ENCODE measurements around the gene ITSN2. TPM values are rescaled to one million over a fixed set of nuclear protein-coding genes. Genes with fewer than 3 reads are reported as not detected.
"Not testable (repeated sequence)": the region's sequence is repeated elsewhere in the genome, so short reads cannot be mapped to it uniquely, and the experiment has no call there.

ITSN2 gene
- 10.3 and 14.4 TPM in 2 replicates for total RNA-seq (2014; rRNA removed; shearing (Covaris generic))

DNA sequence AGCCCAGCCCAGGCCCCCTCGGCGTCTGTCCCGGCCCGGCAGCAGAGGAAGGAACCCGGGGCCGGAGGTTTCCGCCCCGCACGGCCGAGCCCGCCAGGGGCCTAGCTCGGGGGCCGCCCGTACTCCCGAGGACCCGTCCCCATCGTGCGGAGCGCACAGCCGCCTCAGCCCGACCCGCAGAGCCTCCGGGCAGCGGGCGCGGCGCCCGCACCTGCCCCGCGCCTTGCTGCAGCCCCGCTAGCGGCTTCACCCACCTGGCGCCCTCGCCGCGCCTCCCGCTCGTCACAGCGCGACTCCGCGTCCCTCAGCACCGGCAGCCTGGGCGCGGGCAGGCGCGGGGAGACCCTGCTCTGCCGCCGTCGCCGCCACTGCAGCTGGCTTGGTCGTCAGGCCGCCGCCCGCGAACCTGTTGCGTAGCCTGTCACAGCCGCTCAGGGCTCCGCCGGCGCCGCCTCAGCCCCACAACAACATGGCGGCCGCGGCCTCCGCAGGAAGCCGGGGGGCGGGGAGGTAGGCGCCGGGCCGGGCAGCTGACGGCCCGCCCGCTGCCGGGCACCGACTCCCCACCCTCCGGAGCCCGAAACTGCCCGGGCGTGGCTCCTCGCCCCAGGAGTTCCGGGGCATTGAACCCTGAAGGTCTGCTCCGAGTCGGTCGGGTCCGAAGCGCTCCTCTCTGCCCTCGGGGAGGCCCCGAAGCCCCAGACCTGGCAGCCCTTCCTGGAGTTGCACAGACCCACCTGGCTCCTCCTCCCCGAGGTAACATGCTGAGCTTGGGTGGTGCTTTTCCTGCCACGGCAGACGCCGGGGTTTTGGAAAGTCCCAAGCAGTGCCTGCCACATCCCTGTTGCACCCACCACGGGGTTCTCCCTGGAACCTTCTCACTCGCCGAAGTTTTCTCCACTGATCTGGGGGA lies at the start of gene ITSN2:
Gene ITSN2, minus strand, starts transcription at position 487 of the 913 bp plus-strand sequence. CDS start 32,454 bp downstream, outside the sequence.
- peak; percentile 90 for DNase-seq
- H3K36me3 ChIP-seq (replicated peaks; ENCODE audit: control insufficient read depth, insufficient read depth, low read length) = no peaks in the 10 kb centered on the region
- H3K27me3 ChIP-seq (ENCODE audit: control insufficient read depth, insufficient read depth, low read length) = peaks cover 8% of the 10 kb centered on the region; the same call in 1 of the 2 replicates
- peak within 1 kb of the TSS; percentile 74 for H3K4me3 ChIP-seq (ENCODE audit: insufficient read depth, low read depth, low read length)

DNA sequence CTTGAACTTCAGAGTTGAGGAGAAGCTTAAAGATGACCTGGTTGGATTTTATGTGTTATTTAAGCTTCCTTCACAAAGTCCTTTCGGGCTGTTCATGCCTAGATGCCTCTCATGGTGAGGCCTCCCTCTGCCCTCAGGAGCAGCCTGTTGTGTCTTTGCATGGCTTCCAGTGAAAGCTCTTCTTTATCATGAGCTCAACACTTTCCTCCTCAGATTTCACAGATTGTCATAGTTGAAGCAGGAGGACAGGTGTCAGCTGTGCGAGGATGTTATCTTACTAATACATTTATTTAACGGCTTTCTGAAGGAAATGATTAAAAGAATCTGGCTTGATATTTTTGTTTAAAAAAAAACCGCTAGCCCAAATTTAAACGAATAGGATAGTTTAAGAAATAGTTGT lies 48.8 kb upstream of the ITSN2 start:
- Histone ChIP-seq H3K4me3 (ENCODE audit: insufficient read depth, low read depth, low read length) (no peak overlapping the region), H3K27me3 (ENCODE audit: control insufficient read depth, insufficient read depth, low read length) (no peaks in the 10 kb centered on the region), H3K36me3 (replicated peaks; ENCODE audit: control insufficient read depth, insufficient read depth, low read length) (no peaks in the 10 kb centered on the region)
- no peak for DNase-seq

DNA sequence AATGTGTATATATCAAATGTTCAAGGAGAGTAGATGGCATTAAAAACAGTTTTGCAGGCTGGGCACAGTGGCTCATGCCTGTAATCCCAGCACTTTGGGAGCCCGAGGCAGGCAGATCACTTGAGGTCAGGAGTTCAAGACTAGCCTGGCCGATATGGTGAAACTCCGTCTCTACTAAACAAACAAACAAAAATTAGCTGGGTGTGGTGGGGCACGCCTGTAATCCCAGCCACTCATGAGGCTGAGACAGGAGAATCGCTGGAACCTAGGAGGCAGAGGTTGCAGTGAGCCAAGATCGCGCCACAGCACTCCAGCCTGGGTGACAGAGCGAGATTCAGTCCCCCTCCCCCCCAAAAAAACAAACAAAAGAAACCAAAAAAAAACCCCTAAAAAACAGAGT lies 48.4 kb upstream of the ITSN2 start:
- H3K36me3 ChIP-seq (replicated peaks; ENCODE audit: control insufficient read depth, insufficient read depth, low read length); H3K27me3 ChIP-seq (ENCODE audit: control insufficient read depth, insufficient read depth, low read length); H3K4me3 ChIP-seq (ENCODE audit: insufficient read depth, low read depth, low read length); DNase-seq: not testable (repeated sequence)

DNA sequence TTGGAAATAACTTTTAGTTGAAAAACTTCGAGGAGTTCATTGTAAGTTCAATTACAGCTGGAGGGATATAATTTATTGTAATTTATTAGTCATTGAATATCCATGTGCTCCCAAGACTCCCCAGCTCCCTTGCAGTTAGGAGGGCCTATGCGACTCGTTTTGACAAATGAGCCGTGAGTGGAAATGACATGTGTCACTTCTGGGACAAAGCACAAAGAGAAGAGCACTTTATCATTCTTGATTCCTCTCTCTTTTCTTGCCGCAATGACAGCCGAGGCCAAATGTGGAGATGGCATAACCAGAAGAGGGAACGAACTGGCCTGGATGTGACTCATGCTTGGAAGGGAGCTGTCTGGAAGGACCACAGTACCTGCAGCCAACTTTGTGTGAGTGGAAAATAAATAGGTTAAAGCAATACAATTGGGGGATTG lies 44.2 kb upstream of the ITSN2 start:
- Histone ChIP-seq H3K27me3 (ENCODE audit: control insufficient read depth, insufficient read depth, low read length) (no peaks in the 10 kb centered on the region), H3K36me3 (replicated peaks; ENCODE audit: control insufficient read depth, insufficient read depth, low read length) (no peaks in the 10 kb centered on the region), H3K4me3 (ENCODE audit: insufficient read depth, low read depth, low read length) (no peak overlapping the region)
- no peak for DNase-seq

DNA sequence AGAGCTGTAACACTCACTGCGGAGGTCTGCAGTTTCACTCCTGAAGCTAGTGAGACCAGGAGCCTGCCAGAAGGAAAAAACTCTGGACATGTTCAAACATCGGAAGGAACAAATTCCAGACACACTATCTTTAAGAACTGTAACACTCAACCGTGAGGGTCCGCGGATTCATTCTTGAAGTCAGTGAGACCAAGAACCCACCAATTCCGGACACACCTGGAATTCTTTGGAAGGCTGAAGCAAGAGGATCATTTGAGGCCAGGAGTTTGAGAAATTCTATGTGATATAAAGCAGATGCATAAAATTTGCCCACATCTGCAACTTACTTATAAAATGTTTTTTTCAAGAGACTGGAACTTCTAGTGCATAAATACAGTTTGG lies 43.5 kb upstream of the ITSN2 start:
- no peak overlapping the region for H3K4me3 ChIP-seq (ENCODE audit: insufficient read depth, low read depth, low read length)
- no peaks in the 10 kb centered on the region for H3K36me3 ChIP-seq (replicated peaks; ENCODE audit: control insufficient read depth, insufficient read depth, low read length)
- H3K27me3 ChIP-seq (ENCODE audit: control insufficient read depth, insufficient read depth, low read length) = no peaks in the 10 kb centered on the region
- no peak for DNase-seq

- Histone ChIP-seq H3K4me3 (ENCODE audit: insufficient read depth, low read depth, low read length) (no peak overlapping the region), H3K27me3 (ENCODE audit: control insufficient read depth, insufficient read depth, low read length) (no peaks in the 10 kb centered on the region), H3K36me3 (replicated peaks; ENCODE audit: control insufficient read depth, insufficient read depth, low read length) (no peaks in the 10 kb centered on the region)
- no peak for DNase-seq
Measured at GRCh38 chr2:24403168-24403831, 43.0 kb upstream of the ITSN2 start.

DNA sequence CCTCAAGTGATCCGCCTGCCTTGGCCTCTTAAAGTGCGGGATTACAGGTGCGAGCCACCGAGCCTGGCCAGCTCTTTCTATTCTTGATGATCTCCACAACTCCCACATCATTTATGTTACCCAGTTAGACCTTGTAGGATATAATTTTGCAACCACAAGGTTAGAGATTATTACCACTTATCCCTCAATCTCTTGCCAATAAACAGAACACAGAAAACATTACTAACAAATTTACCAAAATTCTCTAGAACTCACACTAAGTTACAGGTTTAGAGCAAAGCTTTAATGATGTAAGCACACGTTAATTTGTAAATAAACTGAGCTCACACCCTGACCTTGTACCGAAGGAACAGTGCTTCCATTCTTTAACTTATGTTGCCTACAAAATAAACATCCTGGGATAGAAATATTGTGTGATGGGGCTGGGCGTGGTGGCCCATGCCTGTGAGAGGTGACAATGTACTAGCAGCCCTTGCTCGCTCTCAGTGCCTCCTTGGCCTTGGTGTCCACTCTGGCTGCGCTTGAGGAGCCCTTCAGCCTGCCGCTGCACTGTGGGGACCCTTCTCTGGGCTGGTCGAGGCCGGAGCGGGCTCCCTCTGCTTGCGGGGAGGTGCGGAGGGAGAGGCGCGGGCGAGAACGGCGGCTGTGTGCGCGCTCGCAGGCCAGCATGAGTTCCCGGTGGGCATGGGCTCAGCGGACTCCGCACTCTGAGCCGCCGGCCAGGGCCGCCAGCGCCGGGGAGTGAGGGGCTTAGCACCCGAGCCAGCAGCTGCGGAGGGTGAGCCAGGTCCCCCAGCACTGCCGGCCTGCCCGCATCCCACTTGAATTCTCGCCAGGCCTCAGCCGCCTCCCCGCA lies 42.1 kb upstream of the ITSN2 start:
- DNase-seq = no peak
- no peaks in the 10 kb centered on the region for H3K27me3 ChIP-seq (ENCODE audit: control insufficient read depth, insufficient read depth, low read length)
- H3K4me3 ChIP-seq (ENCODE audit: insufficient read depth, low read depth, low read length) = no peak overlapping the region
- no peaks in the 10 kb centered on the region for H3K36me3 ChIP-seq (replicated peaks; ENCODE audit: control insufficient read depth, insufficient read depth, low read length)

DNA sequence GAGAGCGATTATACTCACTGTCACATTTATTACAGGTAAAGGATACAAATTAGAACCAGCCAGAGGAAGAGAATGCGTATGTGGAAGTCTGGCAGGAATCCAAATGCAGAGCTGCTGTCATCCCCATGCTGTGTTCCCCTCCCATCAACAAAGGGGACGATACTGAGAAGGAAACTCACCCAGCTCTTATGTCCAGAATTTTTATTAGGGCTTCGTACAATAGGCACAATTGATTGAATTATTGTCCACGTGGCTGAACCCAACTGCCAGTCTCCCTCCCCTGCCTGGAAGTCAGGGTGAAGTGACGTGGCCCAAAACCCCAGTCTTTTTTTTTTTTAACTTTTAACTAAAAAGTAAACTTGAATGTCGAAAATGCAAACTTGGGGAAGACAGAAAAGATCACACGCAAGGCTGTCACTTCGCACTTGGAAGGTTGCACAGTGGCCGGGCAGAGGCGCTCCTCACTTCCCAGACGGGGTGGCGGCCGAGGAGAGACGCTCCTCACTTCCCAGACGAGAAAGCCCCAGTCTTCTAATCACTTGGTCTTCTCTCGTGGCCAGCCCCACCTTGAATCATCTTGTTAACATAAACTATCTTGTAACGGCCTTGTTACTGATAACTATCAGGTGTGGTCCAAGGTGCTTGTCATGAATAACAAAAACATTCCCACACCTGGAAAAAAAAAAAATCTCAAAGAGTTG lies 40.0 kb upstream of the ITSN2 start:
- no peaks in the 10 kb centered on the region for H3K27me3 ChIP-seq (ENCODE audit: control insufficient read depth, insufficient read depth, low read length)
- H3K4me3 ChIP-seq (ENCODE audit: insufficient read depth, low read depth, low read length) = no peak overlapping the region
- DNase-seq = no peak
- H3K36me3 ChIP-seq (replicated peaks; ENCODE audit: control insufficient read depth, insufficient read depth, low read length) = no peaks in the 10 kb centered on the region

GRCh38 chr2:24399434-24400206 lies 39.3 kb upstream of the ITSN2 start:
- no peaks in the 10 kb centered on the region for H3K27me3 ChIP-seq (ENCODE audit: control insufficient read depth, insufficient read depth, low read length)
- no peak overlapping the region for H3K4me3 ChIP-seq (ENCODE audit: insufficient read depth, low read depth, low read length)
- no peak for DNase-seq
- no peaks in the 10 kb centered on the region for H3K36me3 ChIP-seq (replicated peaks; ENCODE audit: control insufficient read depth, insufficient read depth, low read length)

GRCh38 chr2:24394998-24395397 lies 34.7 kb upstream of the ITSN2 start:
- Histone ChIP-seq H3K27me3 (ENCODE audit: control insufficient read depth, insufficient read depth, low read length) (no peaks in the 10 kb centered on the region), H3K36me3 (replicated peaks; ENCODE audit: control insufficient read depth, insufficient read depth, low read length) (no peaks in the 10 kb centered on the region)
- no peak for DNase-seq

DNA sequence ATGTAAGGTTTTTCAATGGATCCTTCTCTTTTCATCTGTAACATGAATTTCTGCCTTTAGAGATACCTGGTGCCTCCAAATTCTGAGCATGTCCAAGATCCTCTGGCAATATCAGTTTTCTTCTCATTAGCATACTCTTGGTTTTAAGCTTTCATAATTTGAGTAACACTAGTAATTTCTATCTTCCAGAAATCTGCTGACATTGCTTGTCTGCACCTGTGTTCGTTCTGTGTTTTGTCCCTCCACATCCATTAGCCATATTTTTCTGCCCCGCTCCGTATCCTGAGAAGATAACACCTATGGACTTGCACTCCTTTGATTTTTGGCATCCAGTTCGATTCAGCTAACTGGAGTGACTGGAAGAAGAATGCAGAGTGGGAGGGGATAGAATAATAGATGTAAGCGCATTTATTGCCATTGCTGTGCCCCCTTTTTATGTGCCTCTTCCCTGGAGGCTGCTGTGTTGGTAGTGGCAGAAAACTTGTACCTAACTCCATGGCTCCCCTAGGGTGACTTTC lies 32.3 kb upstream of the ITSN2 start:
- DNase-seq = no peak
- Histone ChIP-seq H3K36me3 (replicated peaks; ENCODE audit: control insufficient read depth, insufficient read depth, low read length) (no peaks in the 10 kb centered on the region), H3K4me3 (ENCODE audit: insufficient read depth, low read depth, low read length) (no peak overlapping the region), H3K27me3 (ENCODE audit: control insufficient read depth, insufficient read depth, low read length) (no peaks in the 10 kb centered on the region)

More at GRCh38 chr2:24394998-24395397, 34.7 kb upstream of the ITSN2 start:
- no peak overlapping the region for H3K4me3 ChIP-seq (ENCODE audit: insufficient read depth, low read depth, low read length)

GRCh38 chr2:24385366-24385765 lies 25.0 kb upstream of the ITSN2 start:
- Histone ChIP-seq H3K27me3 (ENCODE audit: control insufficient read depth, insufficient read depth, low read length) (no peaks in the 10 kb centered on the region), H3K36me3 (replicated peaks; ENCODE audit: control insufficient read depth, insufficient read depth, low read length) (no peaks in the 10 kb centered on the region), H3K4me3 (ENCODE audit: insufficient read depth, low read depth, low read length) (no peak overlapping the region)
- DNase-seq = no peak

DNA sequence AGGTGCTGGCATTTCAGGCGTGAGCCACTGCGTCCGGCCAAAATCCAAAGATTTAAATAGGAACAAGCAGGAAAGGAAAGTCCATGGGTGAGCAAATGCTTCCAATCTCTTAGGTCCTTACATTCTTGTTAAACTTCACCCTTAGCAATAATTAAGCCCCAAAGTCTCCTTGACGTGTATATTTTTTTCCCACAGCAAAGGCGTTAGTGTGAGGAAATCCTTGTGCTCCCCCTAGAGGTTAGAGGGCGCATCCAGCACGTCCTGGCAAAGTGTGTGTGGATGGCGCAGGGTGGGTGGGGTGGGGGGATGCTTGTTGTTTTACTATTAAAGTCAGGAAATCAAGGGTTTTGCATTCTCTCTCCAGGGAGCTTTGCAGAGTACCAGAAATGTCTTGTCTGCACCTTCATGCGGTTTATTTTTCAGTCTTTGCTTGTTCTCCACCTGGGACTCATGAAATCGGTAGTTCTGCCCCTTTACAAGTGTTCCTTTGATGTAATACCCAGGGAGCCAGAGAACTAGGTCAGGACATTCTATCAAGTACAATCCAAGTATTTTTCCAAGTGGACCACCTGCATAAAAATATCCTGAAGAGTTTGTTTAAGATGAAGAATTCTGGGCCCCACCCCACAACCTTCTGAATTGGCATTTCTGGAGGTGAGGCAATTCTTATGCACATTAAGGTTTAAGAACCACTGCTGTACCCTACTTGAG lies 22.2 kb upstream of the ITSN2 start:
- Histone ChIP-seq H3K27me3 (ENCODE audit: control insufficient read depth, insufficient read depth, low read length) (no peaks in the 10 kb centered on the region), H3K36me3 (replicated peaks; ENCODE audit: control insufficient read depth, insufficient read depth, low read length) (no peaks in the 10 kb centered on the region), H3K4me3 (ENCODE audit: insufficient read depth, low read depth, low read length) (no peak overlapping the region)
- DNase-seq = peak; percentile 78
